ENCODE data around the gene FHOD3.

FHOD3 gene

DNA sequence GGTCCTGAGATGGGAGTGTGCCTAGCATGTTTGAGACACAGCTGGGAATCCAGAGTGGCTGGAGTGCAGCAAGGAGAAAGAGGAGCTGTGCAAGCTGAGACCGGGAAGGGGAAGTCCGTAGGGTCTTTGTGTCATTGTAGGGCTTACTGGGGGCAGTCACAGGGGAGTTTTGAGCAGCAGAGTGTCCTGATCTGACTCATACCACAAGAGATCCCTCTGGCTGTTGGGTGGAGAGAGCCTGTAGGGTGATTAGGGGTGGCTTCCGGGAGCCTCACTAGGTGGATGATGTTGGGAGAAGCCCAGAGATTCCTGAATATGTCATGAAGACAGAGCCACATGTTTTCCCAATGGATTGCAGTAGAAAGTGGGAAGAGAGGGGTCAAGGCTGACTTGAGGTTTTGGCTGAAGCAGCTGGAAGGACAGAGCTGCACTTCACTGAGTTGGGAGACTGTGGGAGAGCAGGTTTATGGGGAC lies 30.9 kb downstream of the FHOD3 start:
- TF ChIP-seq, protein P1, sequence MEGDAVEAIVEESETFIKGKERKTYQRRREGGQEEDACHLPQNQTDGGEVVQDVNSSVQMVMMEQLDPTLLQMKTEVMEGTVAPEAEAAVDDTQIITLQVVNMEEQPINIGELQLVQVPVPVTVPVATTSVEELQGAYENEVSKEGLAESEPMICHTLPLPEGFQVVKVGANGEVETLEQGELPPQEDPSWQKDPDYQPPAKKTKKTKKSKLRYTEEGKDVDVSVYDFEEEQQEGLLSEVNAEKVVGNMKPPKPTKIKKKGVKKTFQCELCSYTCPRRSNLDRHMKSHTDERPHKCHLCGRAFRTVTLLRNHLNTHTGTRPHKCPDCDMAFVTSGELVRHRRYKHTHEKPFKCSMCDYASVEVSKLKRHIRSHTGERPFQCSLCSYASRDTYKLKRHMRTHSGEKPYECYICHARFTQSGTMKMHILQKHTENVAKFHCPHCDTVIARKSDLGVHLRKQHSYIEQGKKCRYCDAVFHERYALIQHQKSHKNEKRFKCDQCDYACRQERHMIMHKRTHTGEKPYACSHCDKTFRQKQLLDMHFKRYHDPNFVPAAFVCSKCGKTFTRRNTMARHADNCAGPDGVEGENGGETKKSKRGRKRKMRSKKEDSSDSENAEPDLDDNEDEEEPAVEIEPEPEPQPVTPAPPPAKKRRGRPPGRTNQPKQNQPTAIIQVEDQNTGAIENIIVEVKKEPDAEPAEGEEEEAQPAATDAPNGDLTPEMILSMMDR (IDR thresholded peaks at IDR 0.05; ENCODE audit: low read depth, low read length) = no peak
- DNase-seq (ENCODE audit: extremely low read depth, low read depth) = no peak

DNA sequence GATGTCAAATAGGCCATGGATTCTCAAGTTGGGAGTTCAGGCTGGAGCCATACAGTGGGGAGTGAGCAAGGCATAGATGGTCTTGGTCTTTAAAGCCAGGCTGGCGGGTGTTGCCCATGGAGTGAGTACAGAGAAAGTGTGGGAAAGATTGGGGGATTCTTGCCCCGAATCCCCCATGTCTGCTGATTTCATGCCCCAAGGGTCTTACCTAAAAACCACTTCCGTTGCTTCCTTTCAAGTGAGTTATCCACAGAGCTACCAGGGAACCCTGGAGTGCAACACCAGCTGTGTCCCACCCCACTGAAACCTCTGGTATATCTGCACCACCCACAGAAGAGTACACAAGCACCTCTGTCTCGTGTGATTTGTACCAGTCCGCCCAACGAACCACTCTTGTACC lies 31.4 kb downstream of the FHOD3 start:
- no peak for DNase-seq (ENCODE audit: extremely low read depth, low read depth)
- TF ChIP-seq, protein P1 (IDR thresholded peaks at IDR 0.05; ENCODE audit: low read depth, low read length) = no peak

DNA sequence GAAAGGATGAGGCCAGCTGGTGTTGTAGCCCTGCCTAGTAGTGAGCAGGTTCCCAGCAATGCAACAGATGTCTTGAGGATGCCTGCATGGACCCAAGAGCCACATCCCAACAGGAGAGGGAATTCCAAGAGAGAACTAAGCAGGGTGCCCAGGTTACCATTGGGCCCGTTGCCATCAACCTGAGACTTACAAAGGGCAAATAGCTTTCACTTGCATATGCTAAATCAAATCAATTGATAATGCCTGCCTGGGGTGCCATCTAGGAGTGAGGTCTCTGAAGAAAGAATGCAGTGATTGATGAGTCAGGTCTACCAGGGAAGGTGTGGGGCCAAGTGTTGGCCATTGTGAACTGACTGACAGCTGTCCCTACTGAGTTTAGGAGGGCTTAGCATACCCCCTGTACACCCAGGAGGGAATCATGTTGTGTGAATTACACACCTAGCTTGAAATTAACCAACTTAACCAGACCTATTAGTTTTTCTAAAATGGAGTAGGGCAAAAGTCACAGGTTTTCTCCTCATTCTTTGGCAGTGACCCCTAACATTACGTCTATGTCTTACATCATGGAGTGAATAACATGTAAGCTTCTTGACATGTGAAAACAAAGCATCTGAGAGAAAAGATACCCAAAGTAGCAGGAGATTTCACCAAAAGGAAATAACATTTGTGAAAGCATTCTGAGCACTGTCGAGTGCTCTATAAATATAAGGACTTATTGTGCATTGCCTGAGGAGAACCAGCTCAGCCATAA lies 32.3 kb downstream of the FHOD3 start:
- no peak for DNase-seq (ENCODE audit: extremely low read depth, low read depth)
- TF ChIP-seq, protein P1 (IDR thresholded peaks at IDR 0.05; ENCODE audit: low read depth, low read length) = no peak

- TF ChIP-seq, protein P1 (IDR thresholded peaks at IDR 0.05; ENCODE audit: low read depth, low read length) = no peak
- DNase-seq (ENCODE audit: extremely low read depth, low read depth) = no peak
These were observed 33.0 kb downstream of the FHOD3 start for GRCh38 chr18:36330435-36331052.

DNA sequence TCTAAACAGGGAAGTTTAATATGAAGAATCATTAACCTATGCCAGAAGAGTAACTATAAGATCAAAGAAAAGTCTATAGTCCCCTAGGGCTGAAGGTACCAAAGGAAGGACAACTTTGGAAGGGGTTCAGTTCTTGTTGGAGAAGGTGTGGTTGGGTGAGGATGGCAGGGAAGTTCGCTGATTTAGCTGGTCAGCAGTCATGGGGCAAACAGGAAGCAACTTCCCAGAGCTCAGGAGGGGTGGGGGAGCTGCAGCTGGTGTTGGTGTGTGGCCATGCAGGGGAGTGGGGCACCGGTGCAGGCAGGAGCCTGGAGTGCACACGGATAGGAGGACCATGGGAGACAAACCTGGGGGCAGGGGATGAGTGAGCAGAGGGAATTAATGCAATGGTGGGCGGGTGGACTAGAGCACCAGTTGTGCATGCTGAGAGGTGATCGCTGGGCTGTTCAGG lies 34.0 kb downstream of the FHOD3 start:
- DNase-seq (ENCODE audit: extremely low read depth, low read depth) = no peak
- TF ChIP-seq, protein P1 (IDR thresholded peaks at IDR 0.05; ENCODE audit: low read depth, low read length) = no peak

DNA sequence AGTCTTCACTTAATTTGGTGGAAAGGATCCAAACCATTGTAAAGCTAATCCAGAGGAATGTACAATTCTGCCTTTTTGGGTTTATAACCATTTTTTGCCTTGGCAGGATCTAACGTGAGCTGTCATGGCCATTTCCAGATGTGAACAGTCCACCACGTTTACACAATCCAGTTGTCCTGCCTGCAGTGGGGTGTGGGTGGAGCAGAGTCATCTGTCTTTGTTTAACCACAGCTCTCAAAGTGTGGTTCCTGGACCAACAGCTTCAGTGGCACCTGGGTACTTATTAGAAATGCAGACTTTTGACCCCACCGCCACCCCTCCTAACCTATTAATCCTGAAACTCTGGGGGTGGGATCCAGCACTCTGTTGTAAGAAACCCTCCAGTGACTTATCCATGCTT lies 35.9 kb downstream of the FHOD3 start:
- TF ChIP-seq, protein P1 (IDR thresholded peaks at IDR 0.05; ENCODE audit: low read depth, low read length) = no peak
- DNase-seq (ENCODE audit: extremely low read depth, low read depth) = peak; percentile 80

DNA sequence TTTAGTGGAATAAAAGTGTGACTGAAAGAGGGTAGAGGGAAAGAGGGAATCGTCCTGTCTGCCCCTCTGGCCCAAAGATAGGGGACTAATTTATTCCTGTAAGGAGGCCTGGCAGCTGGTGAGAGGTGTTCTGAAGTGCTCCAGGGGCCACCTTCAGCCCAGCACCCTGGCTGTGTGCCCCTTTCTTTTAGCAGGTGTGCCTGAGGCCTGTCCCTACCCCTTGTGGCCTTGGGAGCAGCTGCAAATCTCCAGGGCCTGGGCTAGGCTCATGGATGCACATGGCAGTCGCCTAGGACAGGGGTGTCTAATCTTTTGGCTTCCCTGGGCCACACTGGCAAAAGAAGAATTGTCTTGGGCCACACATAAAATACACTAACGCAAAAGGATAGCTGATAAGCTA lies 37.3 kb downstream of the FHOD3 start:
- no peak for DNase-seq (ENCODE audit: extremely low read depth, low read depth)
- TF ChIP-seq, protein P1 (IDR thresholded peaks at IDR 0.05; ENCODE audit: low read depth, low read length) = no peak

All from AG09319 (cell line).